PFSK-1 (cell line): ENCODE measurements around the gene TSPAN18.

ENCODE experiments used
- POLR2AphosphoS5 ChIP-seq: IDR thresholded peaks from 2 replicates; pipeline ENCODE4 v1.6.1; 2012; ENCODE audit warnings: low read depth, mild to moderate bottlenecking, control low read depth, low read length, moderate library complexity
- TF ChIP-seq, protein P1 (sequence below), 2 experiments: IDR thresholded peaks; 2 replicates each; pipeline versions ENCODE4 v1.6.1 to v1.8.0; 2011 to 2012; ENCODE audit warnings: low read depth in 2 of 2, low read length in 2 of 2, control low read depth in 1 of 2, inconsistent platforms in 1 of 2, mild to moderate bottlenecking in 1 of 2, moderate library complexity in 1 of 2; ENCODE audit not compliant: insufficient read depth in 1 of 2

DNA sequence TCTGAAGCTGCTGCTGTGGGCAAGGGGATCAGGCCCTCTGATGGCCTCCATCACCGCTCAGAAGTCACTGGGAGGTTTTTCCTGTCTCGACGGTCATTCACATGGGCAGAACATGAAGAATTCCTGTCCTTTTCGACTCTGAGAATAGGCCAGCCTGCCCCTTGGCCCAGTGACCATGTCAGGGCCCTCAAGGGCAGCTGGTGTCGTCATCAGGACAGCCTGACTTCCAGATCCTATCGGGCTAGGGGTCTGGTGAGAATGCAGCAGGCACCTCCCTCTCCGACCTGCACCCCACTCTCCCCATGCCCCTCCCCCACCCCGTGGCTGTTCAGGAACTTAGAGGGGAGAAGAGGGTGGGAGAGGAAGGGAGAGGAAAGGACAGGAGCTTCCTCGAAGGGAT lies 220.4 kb downstream of the TSPAN18 start:
- TF ChIP-seq, protein P1, sequence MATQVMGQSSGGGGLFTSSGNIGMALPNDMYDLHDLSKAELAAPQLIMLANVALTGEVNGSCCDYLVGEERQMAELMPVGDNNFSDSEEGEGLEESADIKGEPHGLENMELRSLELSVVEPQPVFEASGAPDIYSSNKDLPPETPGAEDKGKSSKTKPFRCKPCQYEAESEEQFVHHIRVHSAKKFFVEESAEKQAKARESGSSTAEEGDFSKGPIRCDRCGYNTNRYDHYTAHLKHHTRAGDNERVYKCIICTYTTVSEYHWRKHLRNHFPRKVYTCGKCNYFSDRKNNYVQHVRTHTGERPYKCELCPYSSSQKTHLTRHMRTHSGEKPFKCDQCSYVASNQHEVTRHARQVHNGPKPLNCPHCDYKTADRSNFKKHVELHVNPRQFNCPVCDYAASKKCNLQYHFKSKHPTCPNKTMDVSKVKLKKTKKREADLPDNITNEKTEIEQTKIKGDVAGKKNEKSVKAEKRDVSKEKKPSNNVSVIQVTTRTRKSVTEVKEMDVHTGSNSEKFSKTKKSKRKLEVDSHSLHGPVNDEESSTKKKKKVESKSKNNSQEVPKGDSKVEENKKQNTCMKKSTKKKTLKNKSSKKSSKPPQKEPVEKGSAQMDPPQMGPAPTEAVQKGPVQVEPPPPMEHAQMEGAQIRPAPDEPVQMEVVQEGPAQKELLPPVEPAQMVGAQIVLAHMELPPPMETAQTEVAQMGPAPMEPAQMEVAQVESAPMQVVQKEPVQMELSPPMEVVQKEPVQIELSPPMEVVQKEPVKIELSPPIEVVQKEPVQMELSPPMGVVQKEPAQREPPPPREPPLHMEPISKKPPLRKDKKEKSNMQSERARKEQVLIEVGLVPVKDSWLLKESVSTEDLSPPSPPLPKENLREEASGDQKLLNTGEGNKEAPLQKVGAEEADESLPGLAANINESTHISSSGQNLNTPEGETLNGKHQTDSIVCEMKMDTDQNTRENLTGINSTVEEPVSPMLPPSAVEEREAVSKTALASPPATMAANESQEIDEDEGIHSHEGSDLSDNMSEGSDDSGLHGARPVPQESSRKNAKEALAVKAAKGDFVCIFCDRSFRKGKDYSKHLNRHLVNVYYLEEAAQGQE (IDR thresholded peaks at IDR 0.05; ENCODE audit: insufficient read depth in 1 of 2, low read depth in 2 of 2, low read length in 2 of 2) = no peak
- no peak for TF ChIP-seq POLR2AphosphoS5
